ENCODE results near the gene MGAT3. TPM values are rescaled to one million over a fixed set of nuclear protein-coding genes. Genes with fewer than 3 reads are reported as not detected.

MGAT3 gene
- total RNA-seq, 1 experiment from 2014 or later = 0.20 TPM

GRCh38 chr22:39459681-39460080 is 2.9 kb downstream of the MGAT3 start:
- H3K79me2 ChIP-seq (ENCODE audit: insufficient read depth, low read length) = no peaks in the 10 kb centered on the region
- H3K9me2 ChIP-seq (ENCODE audit: insufficient read depth) = no peaks in the 10 kb centered on the region
- H3K4me1 ChIP-seq (ENCODE audit: control insufficient read depth in 1 of 2, insufficient read depth in 2 of 2, low read length in 2 of 2) = peaks cover under 1 to 2% of the 10 kb centered on the region in 2 experiments; a peak in 2 of 4 replicates
- intact Hi-C loops (cut with micrococcal nuclease) = no loop called here
- no peak overlapping the region for H3K27ac ChIP-seq (ENCODE audit: low read depth, low read length)
- BruUV-seq (replicated peaks) = no TSS peak
- H3K9ac ChIP-seq (ENCODE audit: low read length) = no peak overlapping the region
- no peaks in the 10 kb centered on the region for H4K20me1 ChIP-seq (ENCODE audit: insufficient read depth)
- ChIA-PET RAD21 (ENCODE audit: low non-redundant PET in 1 of 2, low total read pairs in 2 of 2, uncharacterized antibody in 2 of 2, unreplicated experiment in 2 of 2) (no interaction called here), CTCF (no interaction called here), POLR2A (no interaction called here)
- no peaks in the 10 kb centered on the region for H3K27me3 ChIP-seq (ENCODE audit: insufficient read depth, low read length)
- TF ChIP-seq ATF3 (IDR thresholded peaks at IDR 0.05) (no peak), ZFX (IDR thresholded peaks at IDR 0.05) (no peak), RAD21 (IDR thresholded peaks at IDR 0.05; ENCODE audit: low read depth) (no peak), SP1 (IDR thresholded peaks at IDR 0.05; ENCODE audit: low read depth) (no peak), MAX (IDR thresholded peaks at IDR 0.05) (no peak), ZBTB33 (IDR thresholded peaks at IDR 0.05; ENCODE audit: extremely low read depth, insufficient replicate concordance, low read length) (no peak), EZH2phosphoT487 (IDR thresholded peaks at IDR 0.05; ENCODE audit: borderline replicate concordance) (no peak), CEBPB (IDR thresholded peaks at IDR 0.05; ENCODE audit: low read depth) (no peak), TCF7L2 (IDR thresholded peaks at IDR 0.05; ENCODE audit: borderline replicate concordance, extremely low read depth, insufficient read depth, insufficient read length) (no peak), SRF (IDR thresholded peaks at IDR 0.05; ENCODE audit: low read depth) (no peak), POLR2AphosphoS5 (IDR thresholded peaks at IDR 0.05; ENCODE audit: low read depth, low read length) (no peak), POLR2A (IDR thresholded peaks at IDR 0.05; ENCODE audit: borderline replicate concordance, extremely low read depth, insufficient read depth, insufficient read length) (no peak), CTCF (IDR thresholded peaks at IDR 0.05 in 2 of 3, conservative IDR thresholded peaks at IDR 0.05 in 1 of 3; ENCODE audit: borderline replicate concordance in 1 of 3, insufficient read depth in 1 of 3, low read depth in 2 of 3, low read length in 2 of 3) (no peak)
- no peak overlapping the region for H3K4me3 ChIP-seq (replicated peaks in 1 of 2; ENCODE audit: low read depth in 1 of 2, low read length in 2 of 2)
- DNase-seq (ENCODE audit: low read depth, low spot score) (no peak), ATAC-seq (no peak)
- H3K4me2 ChIP-seq (ENCODE audit: low read length) = no peak overlapping the region
- H2AFZ ChIP-seq (ENCODE audit: low read depth, low read length, poor library complexity, severe bottlenecking) = no peak overlapping the region
- H3K9me3 ChIP-seq (ENCODE audit: control insufficient read depth in 1 of 2, insufficient read depth in 1 of 2, low read depth in 1 of 2, low read length in 2 of 2) = no peaks in the 10 kb centered on the region
- no peaks in the 10 kb centered on the region for H3K36me3 ChIP-seq (ENCODE audit: control insufficient read depth in 1 of 2, insufficient read depth in 2 of 2, low read length in 2 of 2)

All from HCT116 (cell line).